ENCODE measurements around the gene NRG2.

Gene NRG2

DNA sequence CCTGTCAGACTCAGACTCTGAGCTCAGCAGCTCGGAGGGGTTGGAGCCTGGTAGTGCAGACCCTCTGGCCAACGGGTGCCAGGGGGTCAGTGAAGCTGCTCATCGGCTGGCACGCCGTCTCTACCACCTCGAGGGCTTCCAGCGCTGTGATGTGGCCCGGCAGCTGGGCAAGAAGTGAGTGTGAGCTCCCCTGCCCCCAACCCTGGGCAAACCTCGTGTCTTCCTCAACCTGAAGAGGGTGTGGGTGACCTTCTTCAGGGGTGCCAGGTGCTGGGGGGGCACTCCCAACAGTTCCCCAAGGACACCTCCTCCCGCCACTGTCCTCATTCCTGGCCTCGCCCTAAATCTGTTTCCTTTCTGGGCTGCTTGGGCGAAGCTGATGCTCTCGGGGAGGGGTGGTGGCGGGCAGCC is 228.9 kb downstream of the NRG2 start:
- H3K4me3 ChIP-seq (ENCODE audit: low read depth, low read length) = no peak overlapping the region
- in situ Hi-C loops (cut with HindIII; ENCODE audit: low sequenced_read_pairs) = no loop called here
- TF ChIP-seq, protein P1, sequence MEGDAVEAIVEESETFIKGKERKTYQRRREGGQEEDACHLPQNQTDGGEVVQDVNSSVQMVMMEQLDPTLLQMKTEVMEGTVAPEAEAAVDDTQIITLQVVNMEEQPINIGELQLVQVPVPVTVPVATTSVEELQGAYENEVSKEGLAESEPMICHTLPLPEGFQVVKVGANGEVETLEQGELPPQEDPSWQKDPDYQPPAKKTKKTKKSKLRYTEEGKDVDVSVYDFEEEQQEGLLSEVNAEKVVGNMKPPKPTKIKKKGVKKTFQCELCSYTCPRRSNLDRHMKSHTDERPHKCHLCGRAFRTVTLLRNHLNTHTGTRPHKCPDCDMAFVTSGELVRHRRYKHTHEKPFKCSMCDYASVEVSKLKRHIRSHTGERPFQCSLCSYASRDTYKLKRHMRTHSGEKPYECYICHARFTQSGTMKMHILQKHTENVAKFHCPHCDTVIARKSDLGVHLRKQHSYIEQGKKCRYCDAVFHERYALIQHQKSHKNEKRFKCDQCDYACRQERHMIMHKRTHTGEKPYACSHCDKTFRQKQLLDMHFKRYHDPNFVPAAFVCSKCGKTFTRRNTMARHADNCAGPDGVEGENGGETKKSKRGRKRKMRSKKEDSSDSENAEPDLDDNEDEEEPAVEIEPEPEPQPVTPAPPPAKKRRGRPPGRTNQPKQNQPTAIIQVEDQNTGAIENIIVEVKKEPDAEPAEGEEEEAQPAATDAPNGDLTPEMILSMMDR (IDR thresholded peaks at IDR 0.05; ENCODE audit: low read depth, low read length, missing control alignments) = no peak
- DNase-seq (ENCODE audit: low read depth) = no peak

DNA sequence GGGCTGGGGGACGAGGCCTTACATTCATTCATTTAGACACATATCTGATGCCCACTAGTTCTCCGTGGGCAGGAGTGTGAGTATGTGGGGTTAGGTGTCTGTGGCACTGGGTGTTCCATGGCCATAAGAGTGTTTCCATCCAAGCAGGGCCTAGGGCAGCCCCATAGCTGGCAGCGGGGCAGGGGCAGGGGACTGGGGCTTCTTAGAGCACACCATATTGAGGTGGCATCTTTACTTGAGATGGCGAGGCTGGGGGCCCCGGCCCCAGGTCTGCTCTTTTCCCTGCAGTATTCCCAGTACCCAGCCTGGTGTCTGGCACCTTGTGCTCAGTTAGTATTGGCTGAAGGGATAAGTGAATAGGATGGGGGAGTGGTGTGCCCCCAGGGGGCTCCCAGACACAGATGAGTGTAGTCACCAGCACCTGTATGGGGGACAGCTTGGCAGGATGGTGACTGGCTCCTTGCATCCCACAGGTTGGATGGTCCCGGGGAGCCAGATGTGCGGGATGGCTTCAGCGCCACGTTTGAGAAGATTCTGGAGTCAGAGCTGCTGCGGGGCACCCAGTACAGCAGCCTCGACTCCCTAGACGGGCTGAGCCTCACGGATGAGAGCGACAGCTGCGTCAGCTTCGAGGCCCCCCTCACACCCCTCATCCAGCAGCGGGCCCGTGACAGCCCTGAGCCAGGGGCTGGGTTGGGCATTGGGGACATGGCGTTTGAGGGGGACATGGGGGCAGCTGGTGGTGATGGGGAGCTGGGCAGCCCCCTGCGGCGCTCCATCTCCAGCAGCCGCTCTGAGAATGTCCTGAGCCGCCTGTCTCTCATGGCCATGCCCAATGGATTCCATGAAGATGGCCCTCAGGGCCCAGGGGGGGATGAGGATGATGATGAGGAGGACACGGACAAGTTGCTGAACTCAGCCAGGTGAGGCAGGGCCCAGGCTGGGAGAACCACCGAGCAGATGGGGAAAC is 230.0 kb downstream of the NRG2 start:
- in situ Hi-C loops (cut with HindIII; ENCODE audit: low sequenced_read_pairs) = no loop called here
- no peak for DNase-seq (ENCODE audit: low read depth)
- TF ChIP-seq, protein P1 (IDR thresholded peaks at IDR 0.05; ENCODE audit: low read depth, low read length, missing control alignments) = no peak

DNA sequence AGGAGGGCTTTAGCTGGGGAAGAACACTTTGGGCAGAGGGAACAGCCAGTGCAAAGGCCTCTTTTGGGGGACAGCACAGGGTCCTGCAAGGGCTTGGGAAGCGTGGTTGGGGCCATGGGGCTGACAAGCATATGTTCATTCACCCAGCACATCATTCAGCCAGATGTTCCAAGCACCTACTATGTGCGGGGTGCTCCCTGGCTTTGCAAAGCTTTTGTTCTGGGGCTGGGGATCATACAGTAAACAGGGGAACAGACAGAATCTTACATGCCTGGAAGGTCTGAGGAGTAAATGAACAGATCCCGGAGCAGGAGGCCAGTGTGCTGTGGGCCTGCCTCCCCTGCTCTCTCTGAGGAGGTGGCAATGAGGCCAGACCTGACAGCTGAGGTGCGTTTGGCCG is 230.8 kb downstream of the NRG2 start:
- no peak for DNase-seq (ENCODE audit: low read depth)
- no peak overlapping the region for H3K4me3 ChIP-seq (ENCODE audit: low read depth, low read length)
- in situ Hi-C loops (cut with HindIII; ENCODE audit: low sequenced_read_pairs) = no loop called here
- TF ChIP-seq, protein P1 (IDR thresholded peaks at IDR 0.05; ENCODE audit: low read depth, low read length, missing control alignments) = no peak

More for the DNA sequence above, 230.0 kb downstream of the NRG2 start:
- no peak overlapping the region for H3K4me3 ChIP-seq (ENCODE audit: low read depth, low read length)

DNA sequence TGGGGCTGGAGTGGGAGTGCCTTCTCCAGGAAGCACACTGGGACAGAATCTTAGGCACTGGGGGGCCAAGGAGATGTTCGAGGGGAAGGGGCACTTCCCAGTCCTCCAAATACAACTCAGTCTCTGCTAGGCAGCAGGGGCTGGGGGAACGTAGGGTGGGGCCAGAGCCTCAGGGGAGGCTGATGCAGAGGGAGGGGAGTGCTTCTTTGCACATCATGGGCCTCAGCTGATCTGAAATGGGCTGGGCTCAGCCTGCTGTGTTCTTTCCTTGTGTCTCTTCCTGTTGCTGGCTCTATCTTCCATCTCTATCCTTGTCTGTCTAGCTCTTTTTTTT is 231.9 kb downstream of the NRG2 start:
- H3K4me3 ChIP-seq (ENCODE audit: low read depth, low read length) = no peak overlapping the region
- no peak for DNase-seq (ENCODE audit: low read depth)
- TF ChIP-seq, protein P1 (IDR thresholded peaks at IDR 0.05; ENCODE audit: low read depth, low read length, missing control alignments) = no peak
- in situ Hi-C loops (cut with HindIII; ENCODE audit: low sequenced_read_pairs) = no loop called here

DNA sequence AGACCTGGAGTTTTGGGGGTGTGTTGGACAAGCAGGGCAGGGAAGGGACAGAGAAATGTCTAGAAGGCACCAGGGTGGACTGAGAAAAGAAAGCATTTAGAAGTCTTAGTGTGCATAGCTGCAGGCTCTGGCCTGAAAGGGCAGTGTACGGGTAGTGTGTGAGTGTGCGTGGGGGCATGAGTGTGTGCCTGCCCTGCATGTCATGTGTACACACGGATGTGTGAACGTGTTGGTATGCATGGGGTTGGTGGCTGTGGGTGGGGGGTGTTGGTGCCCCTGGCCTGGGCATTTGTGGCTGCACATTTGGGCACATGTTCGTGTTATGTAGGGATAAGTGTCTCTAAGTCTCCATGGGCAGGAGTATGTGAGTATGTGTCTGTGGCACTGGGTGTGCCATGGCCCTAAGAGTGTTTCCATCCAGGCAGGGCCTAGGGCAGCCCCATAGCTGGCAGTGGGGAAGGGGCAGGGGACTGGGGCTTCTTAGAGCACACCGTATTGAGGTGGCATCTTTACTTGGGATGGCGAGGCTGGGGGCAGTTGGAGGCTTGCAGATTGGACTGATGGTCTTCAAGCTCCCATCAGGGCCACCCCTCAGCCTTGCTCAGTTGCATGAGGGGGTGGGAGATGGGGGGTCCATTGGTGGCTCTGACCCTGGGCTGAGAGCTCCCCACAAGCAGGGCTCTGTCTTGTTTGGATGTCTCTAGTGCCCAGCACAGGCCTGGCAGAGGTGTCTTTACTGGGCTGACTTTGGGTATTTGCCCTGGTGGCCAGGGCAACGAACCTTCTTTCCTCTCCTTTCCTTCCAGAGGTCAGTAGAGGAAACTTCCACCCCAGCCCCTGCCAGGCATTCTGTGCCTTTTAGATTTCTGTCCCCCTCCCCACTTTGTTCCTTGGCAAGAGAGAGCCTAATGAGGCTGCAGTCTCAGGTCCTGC is 232.5 kb downstream of the NRG2 start:
- no peak for DNase-seq (ENCODE audit: low read depth)
- in situ Hi-C loops (cut with HindIII; ENCODE audit: low sequenced_read_pairs) = no loop called here
- TF ChIP-seq, protein P1 (IDR thresholded peaks at IDR 0.05; ENCODE audit: low read depth, low read length, missing control alignments) = no peak
- no peak overlapping the region for H3K4me3 ChIP-seq (ENCODE audit: low read depth, low read length)

DNA sequence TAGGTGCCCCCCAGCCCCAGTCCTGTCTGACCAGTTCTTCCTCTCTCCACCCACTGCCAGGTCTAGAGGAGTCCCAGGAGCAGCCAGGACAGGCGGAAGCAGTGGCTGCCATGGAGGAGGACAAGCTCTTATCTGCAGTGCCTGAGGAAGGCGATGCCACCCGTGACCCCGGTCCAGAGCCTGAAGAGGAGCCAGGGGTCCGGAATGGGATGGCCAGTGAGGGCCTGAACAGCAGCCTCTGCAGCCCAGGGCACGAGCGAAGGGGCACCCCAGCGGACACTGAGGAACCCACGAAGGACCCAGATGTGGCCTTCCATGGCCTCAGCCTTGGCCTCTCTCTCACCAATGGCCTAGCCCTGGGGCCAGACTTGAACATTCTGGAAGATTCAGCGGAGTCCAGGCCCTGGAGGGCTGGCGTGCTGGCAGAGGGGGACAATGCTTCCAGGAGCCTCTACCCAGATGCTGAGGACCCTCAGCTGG is 233.7 kb downstream of the NRG2 start:
- no peak for DNase-seq (ENCODE audit: low read depth)
- no peak overlapping the region for H3K4me3 ChIP-seq (ENCODE audit: low read depth, low read length)
- TF ChIP-seq, protein P1 (IDR thresholded peaks at IDR 0.05; ENCODE audit: low read depth, low read length, missing control alignments) = no peak
- in situ Hi-C loops (cut with HindIII; ENCODE audit: low sequenced_read_pairs) = no loop called here
